ENCODE measurements around the gene FAM120A. TPM values are rescaled to one million over a fixed set of nuclear protein-coding genes. Genes with fewer than 3 reads are reported as not detected.
A peak's percentile ranks its signal among the peaks of the same experiment; 100 is the strongest.

The FAM120A gene
- total RNA-seq, 1 donor from 2014 or later = 197 TPM

DNA sequence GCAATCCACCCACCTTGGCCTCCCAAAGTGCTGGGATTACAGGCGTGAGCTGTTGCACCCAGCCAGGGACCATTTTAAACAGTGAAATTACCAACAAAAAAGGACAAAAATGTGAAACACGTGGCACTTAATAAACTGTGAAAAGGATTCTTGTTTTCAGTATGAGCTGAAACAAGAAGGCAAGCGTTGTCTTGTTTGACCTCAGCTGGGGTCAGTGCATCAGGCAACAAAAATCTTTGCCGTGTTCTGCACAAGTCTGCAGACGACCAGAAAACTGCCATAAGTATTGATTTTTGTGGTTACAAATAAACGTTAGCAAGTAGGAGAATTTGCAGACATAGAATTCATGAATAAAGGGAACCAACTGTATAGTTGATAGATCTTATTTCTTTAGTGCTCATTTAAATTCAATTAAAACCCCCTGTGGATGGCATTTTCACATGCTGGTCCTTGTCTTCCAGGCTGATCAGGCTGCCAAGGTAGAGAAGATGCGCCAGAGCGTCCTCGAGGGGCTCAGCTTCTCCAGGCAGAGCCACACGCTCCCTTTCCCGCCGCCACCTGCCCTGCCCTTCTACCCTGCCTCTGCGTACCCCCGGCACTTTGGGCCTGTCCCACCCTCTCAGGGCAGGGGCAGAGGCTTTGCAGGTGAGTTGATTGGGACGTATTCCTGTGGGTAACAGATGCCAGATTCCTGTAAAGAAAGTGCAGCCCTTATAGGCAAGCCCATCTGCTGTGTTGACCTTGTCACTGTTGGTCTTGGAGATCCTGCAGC is 106.1 kb downstream of the FAM120A start:
- DNase-seq (ENCODE audit: low spot score) = no peak

DNA sequence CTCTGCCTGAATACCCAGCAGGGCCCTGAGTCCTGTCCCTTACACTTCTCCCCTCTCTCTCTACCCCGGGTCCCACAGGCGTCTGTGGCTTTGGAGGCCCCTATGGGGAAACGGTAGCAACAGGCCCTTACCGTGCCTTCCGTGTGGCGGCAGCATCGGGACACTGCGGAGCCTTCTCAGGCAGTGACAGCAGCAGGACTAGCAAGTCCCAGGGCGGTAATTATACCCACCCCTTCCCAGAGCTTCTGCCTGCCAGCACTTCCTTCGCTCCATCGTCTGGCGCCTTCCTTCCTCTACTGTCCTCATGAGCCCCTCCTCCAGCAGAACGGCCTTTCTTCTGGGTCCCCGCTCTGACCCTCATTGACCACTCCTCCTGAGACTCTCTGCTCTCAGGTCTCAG is 107.0 kb downstream of the FAM120A start:
- no peak for DNase-seq (ENCODE audit: low spot score)

DNA sequence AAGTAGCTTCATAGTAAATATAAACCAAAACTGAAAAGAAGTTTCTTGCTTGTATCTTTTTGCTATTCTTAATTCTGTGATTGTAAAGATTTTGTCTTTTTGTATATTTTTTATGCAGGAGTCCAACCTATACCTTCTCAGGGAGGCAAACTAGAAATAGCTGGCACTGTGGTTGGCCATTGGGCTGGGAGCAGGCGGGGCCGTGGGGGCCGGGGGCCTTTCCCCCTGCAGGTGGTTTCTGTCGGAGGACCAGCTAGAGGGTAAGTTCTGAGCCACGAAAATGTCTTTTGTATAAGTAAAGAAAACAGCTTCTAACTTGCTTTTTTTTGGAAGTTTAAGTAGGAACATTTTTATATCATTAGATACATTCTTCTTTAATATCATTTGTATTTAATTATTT is 109.5 kb downstream of the FAM120A start:
- no peak for DNase-seq (ENCODE audit: low spot score)

DNA sequence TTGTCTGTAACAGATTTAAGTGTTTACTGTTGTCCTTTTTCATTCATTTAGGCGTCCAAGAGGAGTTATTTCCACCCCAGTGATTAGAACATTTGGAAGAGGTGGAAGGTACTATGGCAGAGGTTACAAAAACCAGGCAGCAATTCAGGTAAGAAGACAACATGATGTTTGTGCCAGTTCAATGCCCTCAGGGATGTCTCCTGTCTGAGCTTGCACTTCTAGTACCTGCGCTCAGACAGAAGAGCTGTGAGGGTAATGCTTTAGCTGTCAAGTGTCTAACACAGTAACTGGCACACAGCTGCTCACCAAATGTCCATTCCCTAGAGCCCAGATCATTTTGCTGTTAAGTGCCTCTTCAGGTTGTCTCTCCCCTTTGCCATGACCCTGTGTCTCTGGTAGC is 110.7 kb downstream of the FAM120A start:
- DNase-seq (ENCODE audit: low spot score) = no peak

DNA sequence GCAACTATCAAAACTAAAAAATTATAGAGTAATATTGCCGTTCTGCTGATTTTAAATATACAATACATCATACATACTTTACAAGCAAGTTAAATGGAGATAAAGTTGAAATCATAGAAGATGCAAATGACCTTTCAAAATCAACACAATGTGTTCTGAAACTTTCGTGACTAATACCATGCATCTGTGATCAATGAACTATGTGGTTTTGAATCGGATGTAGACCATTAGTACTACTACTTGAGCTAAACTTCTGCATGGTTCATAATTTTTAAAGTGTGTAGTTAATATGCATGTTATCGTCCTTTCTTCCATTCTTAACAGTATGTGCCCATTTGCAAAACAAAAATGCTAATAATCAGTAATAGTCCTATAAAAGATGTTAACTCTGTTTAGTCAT is 113.6 kb downstream of the FAM120A start:
- no peak for DNase-seq (ENCODE audit: low spot score)

DNA sequence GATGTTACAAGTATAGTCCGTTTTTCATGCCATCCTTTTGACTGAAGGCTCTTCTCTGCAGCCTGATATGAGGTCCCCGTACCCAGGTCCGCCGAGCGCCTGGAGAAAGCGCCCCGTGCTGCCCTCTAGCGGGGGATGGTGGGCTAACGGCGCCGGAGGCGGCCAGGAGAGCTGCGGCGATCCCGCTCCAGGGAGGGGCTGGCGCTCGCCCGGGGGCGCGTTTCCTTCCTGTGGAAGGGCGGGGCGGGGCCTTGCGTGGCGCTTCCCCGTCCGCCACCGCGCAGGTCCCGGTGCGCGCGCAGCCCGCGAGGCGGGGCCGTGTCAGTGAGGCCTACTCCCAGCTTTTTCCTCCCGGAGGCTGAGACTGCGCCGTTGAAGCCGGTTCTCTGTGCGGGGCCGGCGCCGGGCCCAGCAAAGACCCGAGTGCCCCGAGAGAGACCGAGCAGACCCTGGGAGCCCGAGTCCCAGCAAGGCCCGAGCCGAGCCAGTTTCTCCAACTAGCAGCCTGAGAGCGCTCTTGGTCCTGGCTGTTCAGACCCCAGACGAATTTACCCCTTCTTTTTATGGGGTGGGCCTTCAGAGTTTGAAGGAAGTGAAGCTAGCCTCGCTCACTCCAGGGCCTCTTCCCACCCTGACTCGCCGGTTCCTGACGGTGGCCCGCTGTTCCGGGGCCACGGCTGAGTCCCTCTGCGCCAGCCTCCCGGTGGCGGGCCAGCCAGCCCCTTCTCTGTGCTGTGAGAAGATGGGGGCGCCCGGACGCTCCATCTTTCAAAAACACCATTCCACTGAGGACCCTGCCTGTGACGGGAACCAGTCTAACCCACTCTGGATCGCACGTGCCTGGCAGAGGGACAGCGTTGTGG is 115.2 kb downstream of the FAM120A start:
- peak; percentile 98 for DNase-seq (ENCODE audit: low spot score)

DNA sequence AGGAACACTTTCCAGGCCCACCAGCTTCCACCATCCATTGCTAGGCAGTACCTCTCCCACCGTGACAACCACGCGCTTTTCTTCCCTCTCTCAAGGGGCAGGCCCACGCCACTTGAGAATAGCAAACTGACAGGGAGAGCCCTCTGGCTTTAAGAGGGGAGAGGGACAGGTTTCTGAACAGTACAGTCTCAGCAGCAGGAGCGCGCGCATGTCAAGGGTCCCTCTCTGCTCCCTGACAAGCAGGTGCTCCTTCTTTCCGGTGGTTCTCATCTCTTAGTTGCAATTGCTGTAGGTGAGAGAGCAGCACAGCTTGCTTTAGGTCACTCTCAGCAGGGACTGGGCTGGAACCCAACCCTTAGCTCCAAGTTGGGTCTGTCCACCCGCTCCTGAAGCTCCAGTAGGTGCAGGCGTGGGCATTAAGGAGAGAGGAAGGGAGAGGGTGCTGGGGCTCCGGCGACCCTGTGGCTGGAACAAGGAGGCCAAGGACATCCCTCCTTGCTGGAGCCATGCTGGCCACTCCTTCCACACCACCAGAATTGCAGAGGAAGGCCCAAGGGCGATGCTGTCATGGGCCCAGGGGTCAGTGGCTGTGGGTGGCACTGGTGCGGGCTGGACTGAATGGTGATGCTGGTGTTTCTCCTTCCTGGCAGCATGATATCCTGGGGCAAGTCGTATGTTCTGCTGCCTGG is 115.9 kb downstream of the FAM120A start:
- DNase-seq (ENCODE audit: low spot score) = no peak

DNA sequence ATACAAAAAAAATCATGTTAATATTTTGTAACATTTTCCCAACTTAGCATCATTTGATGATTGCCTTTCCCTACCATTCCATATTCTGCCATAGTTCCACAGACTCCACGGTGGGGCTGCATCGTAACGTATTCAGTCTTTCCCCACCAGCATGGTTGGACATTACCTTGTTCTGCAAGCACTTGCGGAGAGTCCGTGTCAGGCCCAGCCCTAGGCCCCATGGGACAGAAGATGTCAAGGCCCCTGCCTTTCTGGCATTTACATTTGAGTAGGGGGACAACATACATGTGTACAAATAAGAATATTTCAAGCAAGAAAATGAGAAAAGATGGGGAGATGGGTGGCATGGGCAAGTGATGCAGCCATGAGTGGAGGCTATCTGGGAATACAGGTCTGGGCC is 116.7 kb downstream of the FAM120A start:
- no peak for DNase-seq (ENCODE audit: low spot score)

DNA sequence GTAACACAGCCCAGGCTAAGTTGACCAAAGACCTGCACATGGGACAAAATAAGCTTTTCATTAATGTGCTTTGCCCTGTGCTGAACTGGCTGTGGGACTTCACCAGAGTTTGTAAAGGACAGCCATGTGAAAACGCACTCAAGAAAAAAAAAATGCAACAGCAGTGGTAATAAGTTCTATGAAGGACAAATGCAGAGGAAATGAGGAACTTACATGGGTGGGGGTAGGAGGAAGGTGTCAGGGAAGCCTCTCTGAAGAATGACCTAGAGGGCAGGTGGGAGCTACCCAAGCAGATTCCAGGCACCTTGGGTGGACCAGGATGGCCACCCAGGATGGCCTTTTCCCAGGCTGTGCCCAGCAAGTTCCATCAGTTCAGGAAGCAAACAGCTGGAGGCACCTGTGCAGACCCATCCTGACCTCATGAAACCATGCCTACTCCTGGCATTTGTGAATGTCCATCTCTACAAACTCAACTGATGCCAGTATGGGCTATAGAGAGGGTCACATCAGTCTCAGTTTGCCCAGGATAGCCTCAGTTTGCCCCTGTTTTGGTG is 118.2 kb downstream of the FAM120A start:
- no peak for DNase-seq (ENCODE audit: low spot score)

DNA sequence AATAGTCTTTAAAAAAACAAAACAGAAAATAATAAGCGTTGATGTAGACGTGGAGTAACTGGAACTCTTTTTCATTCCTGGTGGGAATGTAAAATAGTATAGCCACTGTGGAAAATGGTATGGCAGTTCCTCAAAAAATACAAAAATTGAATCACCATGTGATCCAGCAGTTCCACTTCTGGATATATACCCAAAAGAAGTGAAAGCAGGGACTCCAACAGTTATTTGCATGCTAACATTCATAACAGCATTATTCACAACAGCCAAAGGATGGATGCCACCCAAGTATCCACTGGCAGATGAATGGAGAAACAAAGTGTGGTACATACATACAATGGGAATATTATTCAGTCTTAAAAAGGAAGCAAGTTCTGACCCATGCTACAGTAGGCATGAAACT is 120.7 kb downstream of the FAM120A start:
- no peak for DNase-seq (ENCODE audit: low spot score)

DNA sequence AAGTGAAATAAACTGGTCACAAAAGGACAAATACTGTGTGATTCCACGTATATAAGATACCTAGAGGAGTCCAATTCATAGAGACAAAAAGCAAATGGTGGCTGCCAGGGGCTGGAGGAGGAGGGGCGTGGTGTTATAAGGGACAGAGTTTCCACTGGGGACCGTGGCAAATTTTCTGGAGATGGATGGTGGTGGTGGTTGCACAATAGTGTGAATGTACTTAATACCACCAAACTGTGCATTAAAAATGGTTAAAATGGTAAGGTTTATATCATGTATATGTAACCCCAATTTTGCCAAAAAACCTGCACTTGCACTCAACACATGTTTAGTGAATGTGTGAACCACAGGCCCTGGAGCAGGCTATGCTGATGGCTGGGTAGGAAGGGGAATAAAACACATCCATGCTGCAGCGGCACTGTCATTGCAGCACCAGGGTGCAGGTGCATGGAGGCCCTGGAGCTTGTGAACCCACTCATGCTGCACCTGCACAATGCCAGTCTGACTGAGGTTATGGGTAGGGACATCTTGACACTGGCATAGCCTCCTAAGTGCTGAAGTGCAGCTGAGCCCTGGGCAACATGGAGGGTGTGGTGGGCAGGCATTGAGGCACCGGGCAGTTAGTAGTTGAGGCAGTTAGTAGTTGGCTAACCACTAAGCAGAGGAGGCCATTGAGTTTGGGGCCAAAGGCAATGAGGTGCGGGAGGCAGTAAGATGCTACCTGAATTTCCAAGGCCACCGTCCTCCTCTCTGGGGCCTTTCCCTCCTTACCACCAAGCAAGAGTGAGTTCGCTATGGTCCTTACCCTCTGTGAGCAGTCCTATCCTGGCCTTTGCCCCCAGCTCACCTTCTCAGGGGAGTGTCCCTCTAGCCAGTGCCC is 121.4 kb downstream of the FAM120A start:
- DNase-seq (ENCODE audit: low spot score) = no peak

DNA sequence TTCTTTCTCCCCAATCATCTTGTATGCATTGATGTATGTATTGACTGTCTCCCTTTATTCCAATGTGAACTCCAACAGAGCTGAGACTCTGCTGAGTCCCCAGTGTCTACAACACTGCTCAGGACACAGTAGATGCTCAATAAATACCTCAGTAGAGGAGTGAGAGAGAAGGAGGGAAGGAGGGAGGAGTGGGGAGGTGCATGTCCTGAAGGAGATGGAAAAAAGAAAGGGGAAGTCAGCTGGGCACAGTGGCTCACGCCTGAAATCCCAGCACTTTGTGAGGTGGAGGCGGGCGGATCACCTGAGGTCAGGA is 122.0 kb downstream of the FAM120A start:
- DNase-seq (ENCODE audit: low spot score) = no peak

DNA sequence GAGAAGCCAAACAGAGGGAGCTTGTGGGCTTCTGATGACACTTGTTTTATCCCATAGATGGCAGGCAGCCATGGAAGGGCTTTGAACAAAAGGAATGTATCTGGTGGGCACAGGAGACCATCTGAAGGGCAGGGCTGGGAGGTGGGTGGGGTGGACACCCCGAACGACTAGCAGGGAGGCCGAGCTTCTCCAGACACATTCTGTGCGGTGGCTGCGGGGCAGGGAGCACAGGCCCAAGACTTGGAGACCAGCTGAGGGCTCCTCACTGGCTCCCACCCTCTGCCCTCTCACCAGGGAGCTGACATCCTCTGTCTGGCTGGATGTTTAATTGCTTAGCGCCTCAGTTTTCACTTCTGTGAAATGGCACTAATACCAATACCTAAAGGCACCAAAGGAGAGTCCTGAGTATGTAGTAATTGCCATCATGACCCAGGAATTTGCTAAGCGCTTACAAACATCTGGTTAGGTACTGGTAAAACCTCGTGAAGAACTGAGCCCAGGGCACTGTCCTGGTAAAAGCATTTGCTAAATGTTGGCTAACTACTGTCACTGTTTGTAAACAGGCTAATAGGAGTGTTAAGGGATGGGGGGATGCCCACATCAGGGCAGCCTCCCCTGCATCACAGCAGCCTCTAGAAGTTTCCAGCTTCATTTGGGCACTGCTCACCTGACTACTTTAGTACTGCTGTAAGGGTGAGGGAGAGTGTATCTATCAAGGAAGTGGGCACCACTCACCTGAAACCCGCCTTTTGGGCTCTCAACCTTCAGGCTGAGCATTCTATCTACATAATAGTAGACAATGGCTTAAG is 122.8 kb downstream of the FAM120A start:
- DNase-seq (ENCODE audit: low spot score) = no peak

DNA sequence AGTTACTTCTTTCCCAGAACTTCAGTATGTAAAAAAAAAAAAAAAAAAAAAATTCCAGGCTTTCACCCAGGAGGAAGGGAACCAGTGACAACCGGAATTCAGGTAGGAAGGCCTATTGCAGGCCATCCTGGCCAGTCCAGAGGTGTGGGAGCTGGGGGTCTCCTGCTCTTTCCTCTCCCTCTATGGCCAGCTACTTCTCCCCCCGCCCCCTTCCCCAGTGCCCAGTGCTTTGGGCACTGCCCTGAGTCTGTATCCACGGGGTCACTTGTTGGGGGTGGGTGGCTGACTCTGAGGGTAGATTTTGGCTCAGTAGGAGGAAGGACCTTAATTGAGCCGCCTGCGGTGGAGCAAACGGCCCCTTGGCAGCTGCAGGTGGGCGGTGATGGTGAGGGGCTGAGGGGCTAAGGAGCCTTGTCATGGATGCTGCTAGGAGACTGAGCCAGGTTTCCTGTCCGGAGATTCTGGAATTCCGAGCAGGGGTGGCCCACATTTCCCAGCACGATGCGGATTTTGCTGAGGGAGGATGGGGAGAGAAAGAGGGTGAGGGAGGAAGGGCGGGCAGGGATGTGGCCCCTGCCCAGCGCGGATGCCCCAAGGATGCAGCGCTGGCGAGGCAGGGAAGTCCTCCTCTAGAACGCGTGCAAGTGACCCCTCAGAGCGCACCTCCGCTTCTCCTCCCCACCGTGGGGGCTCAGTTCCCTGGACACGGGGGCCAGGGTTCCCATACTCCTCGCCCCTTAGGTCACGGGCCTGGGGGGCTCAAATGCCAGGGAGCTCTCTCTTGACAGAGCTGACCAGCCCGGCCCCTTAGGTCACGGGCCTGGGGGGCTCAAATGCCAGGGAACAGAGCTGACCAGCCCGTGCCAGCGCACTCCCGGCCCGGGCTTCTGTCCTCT is 123.7 kb downstream of the FAM120A start:
- no peak for DNase-seq (ENCODE audit: low spot score)

DNA sequence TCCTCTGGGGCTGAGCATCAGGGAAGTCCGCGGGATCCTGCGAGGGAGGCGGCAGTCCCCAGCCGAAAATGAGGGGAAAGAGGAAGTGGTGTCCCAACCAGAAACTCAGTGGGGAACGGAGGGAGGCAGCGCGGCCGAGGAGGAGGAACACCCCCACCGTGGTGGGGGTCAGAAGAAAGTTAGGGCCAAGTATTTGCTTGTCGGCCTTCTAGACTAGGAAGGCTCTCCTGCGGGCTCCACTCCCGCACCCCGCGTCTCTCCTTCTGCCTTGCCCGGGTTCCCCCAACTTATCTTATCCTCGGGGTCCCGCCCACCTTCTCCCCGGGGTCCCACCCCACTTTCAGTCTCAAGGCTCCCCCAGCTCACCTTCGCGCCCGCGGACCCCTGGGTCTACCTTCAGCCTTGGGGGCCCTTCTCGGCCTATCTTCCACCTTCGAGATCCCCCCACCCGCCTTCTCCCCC is 124.3 kb downstream of the FAM120A start:
- DNase-seq (ENCODE audit: low spot score) = peak; percentile 62

DNA sequence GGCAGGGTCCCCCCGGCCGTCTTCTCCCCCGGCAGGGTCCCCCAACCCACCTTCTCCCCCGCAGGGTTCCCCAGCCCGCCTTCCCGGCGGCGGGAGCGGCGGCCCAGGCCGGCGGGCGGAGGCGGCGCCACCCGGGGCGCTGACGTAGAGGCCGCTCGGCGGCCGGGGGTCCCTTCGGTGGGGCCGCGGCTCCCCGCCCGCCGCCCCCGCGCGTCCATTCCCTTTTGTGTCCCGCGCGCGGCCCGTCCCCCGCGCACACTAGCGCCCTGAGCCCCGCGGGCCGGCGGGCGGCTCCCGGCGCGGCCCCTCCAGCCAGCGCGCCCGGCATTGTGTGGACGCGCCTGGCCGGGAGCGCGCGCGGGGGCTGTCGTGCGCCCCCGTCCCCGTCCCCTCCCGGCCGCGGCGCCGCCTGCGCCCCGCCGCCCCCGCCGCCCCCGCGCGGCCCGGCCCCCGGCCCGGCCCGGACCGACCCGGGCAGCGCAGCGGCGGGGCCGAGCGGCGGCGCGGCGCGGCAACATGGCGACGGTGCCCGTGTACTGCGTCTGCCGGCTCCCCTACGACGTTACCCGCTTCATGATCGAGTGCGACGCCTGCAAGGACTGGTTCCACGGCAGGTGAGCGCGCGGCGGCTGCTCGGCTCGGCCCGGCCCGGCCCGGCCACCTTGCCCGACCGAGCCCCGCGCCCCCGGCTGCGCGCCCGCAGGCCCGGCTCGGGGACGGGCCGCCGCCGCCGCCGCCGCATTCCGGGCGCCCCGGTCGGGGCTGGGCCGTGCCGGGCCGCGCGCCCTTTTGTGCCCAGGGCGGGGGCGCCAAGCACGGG is 125.0 kb downstream of the FAM120A start, which contains the start of gene PHF2:
Gene PHF2, plus strand, starts transcription at position 327 of the 820 bp plus-strand sequence. Its CDS starts 190 bp downstream, at position 517.
- no peak for DNase-seq (ENCODE audit: low spot score)

DNA sequence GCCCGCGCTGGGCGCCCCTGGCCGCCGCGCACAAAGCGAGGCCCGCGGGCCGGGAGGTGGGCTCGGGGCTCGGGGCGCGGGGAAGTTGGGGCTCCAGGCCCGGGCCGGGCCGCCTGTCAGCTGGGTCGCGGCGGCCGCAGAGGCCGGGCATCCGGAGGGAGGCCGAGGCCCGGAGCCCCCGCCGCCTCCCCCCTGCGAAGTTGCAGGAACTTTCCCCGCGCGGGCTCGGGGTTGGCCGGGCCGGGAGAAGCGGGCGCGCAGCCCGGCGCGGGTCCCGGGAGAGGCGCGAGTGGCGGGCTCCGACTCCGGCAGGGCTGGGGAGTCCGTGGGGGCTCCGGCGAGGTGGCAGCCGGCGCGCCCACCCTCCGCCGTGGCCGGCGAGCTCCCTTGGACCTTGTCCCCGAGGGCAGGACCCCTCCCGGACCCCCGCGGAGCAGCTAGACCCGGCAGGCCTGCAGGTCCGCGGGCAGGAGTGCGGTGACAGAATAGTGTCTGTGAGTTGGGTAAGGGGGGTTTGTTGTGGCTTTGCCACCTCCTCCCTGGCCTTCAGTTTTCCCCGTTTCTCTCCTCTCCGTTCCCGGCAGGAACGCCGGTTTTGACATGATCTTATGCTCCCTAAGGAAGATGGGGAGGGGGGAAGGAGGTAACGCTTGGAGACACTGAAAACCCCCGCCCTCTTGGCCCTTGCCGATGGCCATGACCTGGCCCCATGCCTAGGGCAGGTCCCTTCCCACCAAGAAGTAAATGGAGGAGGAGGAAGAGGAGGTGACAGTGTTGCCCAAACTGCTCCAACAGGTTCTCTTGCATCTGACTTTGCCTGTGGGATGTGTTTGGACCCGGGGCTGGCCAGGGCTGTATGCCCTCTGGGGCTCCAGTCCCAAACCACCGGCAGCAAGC is 125.8 kb downstream of the FAM120A start:
- DNase-seq (ENCODE audit: low spot score) = peak; percentile 67

Measured in ureter (tissue), 1 donor.